Neural progenitor cell (in vitro differentiated cells): ENCODE measurements around the gene CIC. TPM values are rescaled to one million over a fixed set of nuclear protein-coding genes. Genes with fewer than 3 reads are reported as not detected.

Source experiments
- DNase-seq: peaks from one replicate; pipeline ENCODE4 v3.0.0-alpha.2; 2016; ENCODE audit warnings: low spot score
- H2AFZ ChIP-seq: fragments of 200-600 bp; sonication (generic); replicated peaks from 2 replicates; pipeline ENCODE4 v1.6.1; 2016; ENCODE audit warnings: antibody characterized with exemption
- H3F3A ChIP-seq: fragments of 200-600 bp; sonication (generic); 2 replicates; pipeline ENCODE4 v1.6.1; 2016; ENCODE audit warnings: antibody characterized with exemption, low read depth
- H3K27ac ChIP-seq: fragments of 200-600 bp; sonication (generic); 2 replicates; pipeline ENCODE4 v1.5.1; 2016; ENCODE audit warnings: mild to moderate bottlenecking
- H3K27me3 ChIP-seq: fragments of 200-600 bp; sonication (generic); 2 replicates; pipeline ENCODE4 v1.6.1; 2016; ENCODE audit warnings: mild to moderate bottlenecking, moderate library complexity
- H3K36me3 ChIP-seq: fragments of 200-600 bp; sonication (generic); 2 replicates; pipeline ENCODE4 v1.5.1; 2016
- H3K4me1 ChIP-seq: fragments of 200-600 bp; sonication (generic); 2 replicates; pipeline ENCODE4 v1.6.1; 2016; ENCODE audit warnings: mixed run types
- H3K4me2 ChIP-seq: fragments of 200-600 bp; sonication (generic); 2 replicates; pipeline ENCODE4 v1.6.1; 2016
- H3K4me3 ChIP-seq: fragments of 200-600 bp; sonication (generic); 2 replicates; pipeline ENCODE4 v1.5.1; 2016
- H3K79me2 ChIP-seq: fragments of 200-600 bp; sonication (generic); 2 replicates; pipeline ENCODE4 v1.6.1; 2016; ENCODE audit warnings: low read depth
- H3K9ac ChIP-seq: fragments of 200-600 bp; sonication (generic); 2 replicates; pipeline ENCODE4 v1.6.1; 2016
- H3K9me3 ChIP-seq: fragments of 200-600 bp; sonication (generic); 2 replicates; pipeline ENCODE4 v1.5.1; 2016; ENCODE audit warnings: low read depth
- H4K20me1 ChIP-seq: fragments of 200-600 bp; sonication (generic); 2 replicates; pipeline ENCODE4 v1.6.1; 2016; ENCODE audit warnings: low read depth
- H3K27ac Mint-ChIP-seq: 3 replicates; pipeline ENCODE4 v1.8.0; 2021; ENCODE audit warnings: mixed read lengths
- H3K27me3 Mint-ChIP-seq: 2 replicates; pipeline ENCODE4 v1.8.0; 2022; ENCODE audit warnings: low read depth, mild to moderate bottlenecking, inconsistent platforms, moderate library complexity, mixed read lengths; ENCODE audit not compliant: insufficient read depth
- H3K36me3 Mint-ChIP-seq: 3 replicates; pipeline ENCODE4 v1.8.0; 2021; ENCODE audit warnings: mixed read lengths
- H3K4me1 Mint-ChIP-seq: 3 replicates; pipeline ENCODE4 v1.8.0; 2021; ENCODE audit warnings: mixed read lengths
- H3K4me3 Mint-ChIP-seq: 3 replicates; pipeline ENCODE4 v1.8.0; 2021; ENCODE audit warnings: mild to moderate bottlenecking, moderate library complexity, mixed read lengths
- H3K9me3 Mint-ChIP-seq: 3 replicates; pipeline ENCODE4 v1.8.0; 2020; ENCODE audit warnings: mixed read lengths
- CTCF ChIP-seq: fragments of 200-600 bp; sonication (generic); IDR thresholded peaks from 2 replicates; pipeline ENCODE4 v1.5.1; 2017; ENCODE audit warnings: antibody characterized with exemption, mild to moderate bottlenecking
- EZH2 ChIP-seq: fragments of 200-600 bp; sonication (generic); IDR thresholded peaks from 2 replicates; pipeline ENCODE4 v1.6.1; 2017; ENCODE audit warnings: antibody characterized with exemption, mild to moderate bottlenecking, moderate library complexity
- EZH2phosphoT487 ChIP-seq: fragments of 200-600 bp; sonication (generic); IDR thresholded peaks from 2 replicates; pipeline ENCODE4 v1.6.1; 2017; ENCODE audit warnings: antibody characterized with exemption
- total RNA-seq: library from RNA; depleted of rRNA; stranded (reverse); fragments of >200 nt; gene quantifications from 2 replicates; pipeline ENCODE4 v1.2.3, GENCODE V29; 2015; ENCODE audit warnings: low replicate concordance

The CIC gene
- total RNA-seq, 1 donor from 2014 or later: 5.2 TPM

GRCh38 chr19:42224940-42225717 is 43.9 kb upstream of the CIC start:
- no peaks in the 10 kb centered on the region for H3K27me3 ChIP-seq
- no peaks in the 10 kb centered on the region for H3K36me3 ChIP-seq
- Mint-ChIP-seq H3K4me3 (no peak overlapping the region), H3K27ac (no peak overlapping the region), H3K9me3 (no peaks in the 10 kb centered on the region), H3K4me1 (peaks cover 14% of the 10 kb centered on the region), H3K27me3 (peaks cover 3% of the 10 kb centered on the region), H3K36me3 (peaks cover 30% of the 10 kb centered on the region)
- H4K20me1 ChIP-seq: peaks cover 32% of the 10 kb centered on the region
- no peak overlapping the region for H3K4me3 ChIP-seq
- no peaks in the 10 kb centered on the region for H3K9me3 ChIP-seq
- H3K4me1 ChIP-seq: peaks cover 7% of the 10 kb centered on the region
- TF ChIP-seq EZH2 (no peak), CTCF (no peak), EZH2phosphoT487 (no peak)
- no peak overlapping the region for H3K9ac ChIP-seq
- H3K4me2 ChIP-seq: no peak overlapping the region
- peaks cover 9% of the 10 kb centered on the region for H3F3A ChIP-seq
- no peak overlapping the region for H2AFZ ChIP-seq
- no peak for DNase-seq
- no peak overlapping the region for H3K27ac ChIP-seq
- H3K79me2 ChIP-seq: peaks cover 31% of the 10 kb centered on the region

DNA sequence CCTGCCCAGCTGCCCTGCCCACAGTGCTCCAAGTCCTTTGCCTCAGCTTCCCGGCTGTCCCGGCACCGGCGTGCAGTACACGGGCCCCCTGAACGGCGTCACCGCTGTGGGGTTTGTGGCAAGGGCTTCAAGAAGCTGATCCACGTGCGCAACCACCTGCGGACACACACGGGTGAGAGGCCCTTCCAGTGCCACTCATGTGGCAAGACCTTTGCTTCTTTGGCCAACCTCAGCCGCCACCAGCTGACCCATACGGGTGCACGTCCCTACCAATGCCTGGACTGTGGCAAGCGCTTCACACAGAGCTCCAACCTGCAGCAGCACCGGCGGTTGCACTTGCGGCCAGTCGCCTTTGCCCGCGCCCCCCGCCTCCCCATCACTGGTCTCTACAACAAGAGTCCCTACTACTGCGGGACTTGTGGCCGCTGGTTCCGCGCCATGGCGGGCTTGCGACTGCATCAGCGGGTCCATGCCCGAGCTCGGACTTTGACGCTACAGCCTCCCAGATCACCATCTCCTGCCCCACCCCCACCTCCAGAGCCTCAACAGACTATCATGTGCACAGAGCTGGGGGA is 43.2 kb upstream of the CIC start:
- Histone ChIP-seq H2AFZ (no peak overlapping the region), H3K79me2 (peaks cover 27% of the 10 kb centered on the region), H3K27me3 (no peaks in the 10 kb centered on the region), H4K20me1 (peaks cover 39% of the 10 kb centered on the region), H3K27ac (no peak overlapping the region), H3K4me2 (no peak overlapping the region), H3K4me3 (no peak overlapping the region), H3K4me1 (peaks cover 5% of the 10 kb centered on the region), H3K9ac (no peak overlapping the region), H3F3A (peaks cover 3% of the 10 kb centered on the region), H3K36me3 (no peaks in the 10 kb centered on the region), H3K9me3 (no peaks in the 10 kb centered on the region)
- H3K27ac Mint-ChIP-seq: no peak overlapping the region
- H3K27me3 Mint-ChIP-seq: peaks cover 3% of the 10 kb centered on the region
- peaks cover 11% of the 10 kb centered on the region for H3K4me1 Mint-ChIP-seq
- DNase-seq: no peak
- peaks cover 30% of the 10 kb centered on the region for H3K36me3 Mint-ChIP-seq
- TF ChIP-seq EZH2 (no peak), EZH2phosphoT487 (no peak)
- H3K9me3 Mint-ChIP-seq: no peaks in the 10 kb centered on the region
- no peak overlapping the region for H3K4me3 Mint-ChIP-seq

- no peak for TF ChIP-seq CTCF
- TF ChIP-seq EZH2phosphoT487: no peak
- TF ChIP-seq EZH2: no peak
- Histone ChIP-seq H3K27ac (no peak overlapping the region), H3K9me3 (no peaks in the 10 kb centered on the region), H4K20me1 (peaks cover 48% of the 10 kb centered on the region), H3K9ac (no peak overlapping the region), H3K4me1 (no peaks in the 10 kb centered on the region), H3K4me2 (no peak overlapping the region), H3K27me3 (no peaks in the 10 kb centered on the region), H3K36me3 (no peaks in the 10 kb centered on the region), H3K79me2 (peaks cover 16% of the 10 kb centered on the region), H3F3A (peaks cover 2% of the 10 kb centered on the region), H3K4me3 (no peak overlapping the region), H2AFZ (no peak overlapping the region)
- DNase-seq: no peak
- Mint-ChIP-seq H3K27me3 (peaks cover 3% of the 10 kb centered on the region), H3K4me1 (peaks cover 8% of the 10 kb centered on the region), H3K9me3 (no peaks in the 10 kb centered on the region), H3K36me3 (peaks cover 34% of the 10 kb centered on the region), H3K27ac (no peak overlapping the region), H3K4me3 (no peak overlapping the region)
Observed at GRCh38 chr19:42226886-42227285, 42.2 kb upstream of the CIC start.

DNA sequence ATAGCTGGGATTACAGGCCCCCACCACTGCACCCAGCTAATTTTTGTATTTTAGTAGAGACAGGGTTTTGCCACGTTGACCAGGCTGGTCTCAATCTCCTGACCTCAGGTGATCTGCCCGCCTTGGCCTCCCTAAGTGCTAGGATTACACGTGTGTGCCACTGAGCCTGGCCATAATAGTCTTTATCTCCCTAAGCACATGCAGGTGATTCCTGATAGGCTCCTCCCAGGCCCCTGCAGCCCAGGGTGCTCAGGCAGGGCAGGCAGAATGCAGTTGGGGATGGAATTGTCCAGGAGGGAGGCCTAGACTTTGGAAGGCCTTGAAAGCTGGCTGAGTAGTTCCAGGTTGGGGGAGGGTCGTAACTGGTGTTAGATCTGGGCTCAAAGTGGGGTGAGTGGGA is 40.4 kb upstream of the CIC start:
- H4K20me1 ChIP-seq: peaks cover 57% of the 10 kb centered on the region
- Mint-ChIP-seq H3K4me3 (no peak overlapping the region), H3K27ac (no peak overlapping the region), H3K9me3 (no peaks in the 10 kb centered on the region), H3K36me3 (peaks cover 37% of the 10 kb centered on the region), H3K4me1 (peaks cover 8% of the 10 kb centered on the region), H3K27me3 (peaks cover 3% of the 10 kb centered on the region)
- TF ChIP-seq EZH2: no peak
- no peak for TF ChIP-seq EZH2phosphoT487
- no peak for TF ChIP-seq CTCF
- no peaks in the 10 kb centered on the region for H3K79me2 ChIP-seq
- DNase-seq: no peak
- no peaks in the 10 kb centered on the region for H3K9me3 ChIP-seq
- peaks cover 8% of the 10 kb centered on the region for H3F3A ChIP-seq
- H3K4me1 ChIP-seq: no peaks in the 10 kb centered on the region
- no peaks in the 10 kb centered on the region for H3K27me3 ChIP-seq
- H3K27ac ChIP-seq: no peak overlapping the region
- no peak overlapping the region for H3K4me2 ChIP-seq
- no peak overlapping the region for H3K9ac ChIP-seq
- no peak overlapping the region for H2AFZ ChIP-seq
- no peak overlapping the region for H3K4me3 ChIP-seq
- no peaks in the 10 kb centered on the region for H3K36me3 ChIP-seq
